Measurements from ENCODE around the gene VPS37C. TPM values are rescaled to one million over a fixed set of nuclear protein-coding genes. Genes with fewer than 3 reads are reported as not detected.

The VPS37C gene
- total and polyA plus RNA-seq, 9 of the 15 experiments (the other 6 are each of a cell fraction or from before 2014, with no cell fraction given): 0.62 to 29.8 (median 11.5) TPM

DNA sequence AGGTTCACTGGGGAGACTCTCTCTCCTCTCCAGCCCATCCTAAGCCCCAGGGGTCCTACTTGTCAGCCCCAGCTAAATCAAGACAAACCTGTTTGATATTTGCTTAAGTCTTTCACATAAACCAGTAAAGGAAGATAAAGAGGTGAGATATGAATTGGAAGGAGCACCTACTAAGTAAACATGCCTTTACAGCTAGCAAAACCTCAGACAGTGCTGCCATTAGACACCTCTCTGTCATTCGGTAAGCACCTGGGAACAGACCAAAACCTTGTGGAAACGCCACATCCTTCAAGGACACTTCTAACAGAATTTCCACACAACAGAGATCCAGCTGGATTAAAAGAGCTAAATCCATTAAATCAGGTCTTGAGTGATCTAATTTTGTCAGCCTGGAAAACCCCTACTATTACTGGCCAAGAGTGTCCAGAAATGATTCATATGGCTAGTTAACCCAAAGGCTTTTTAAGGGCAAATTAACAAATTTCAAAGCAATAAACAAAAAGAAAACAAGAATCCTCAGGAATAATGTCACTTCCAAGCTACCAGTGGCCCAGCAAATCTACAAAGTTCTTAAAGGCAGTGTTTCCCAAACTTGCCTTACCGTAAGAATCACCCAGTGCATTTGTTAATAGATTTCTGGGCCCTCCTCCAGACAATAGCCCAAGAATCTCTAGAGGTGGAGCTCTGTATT lies 2.4 kb downstream of the VPS37C start:
- 52% methylated on average over 3 of the region's 3 CpGs for WGBS (ENCODE audit: insufficient coverage, low coverage, missing lambda C conversion rate)
- Histone ChIP-seq H3K4me1 (replicated peaks in 1 of 2; ENCODE audit: control insufficient read depth in 2 of 2, insufficient read depth in 2 of 2, low read length in 2 of 2) (peaks cover 14 to 19% of the 10 kb centered on the region in 2 experiments), H3K4me2 (ENCODE audit: insufficient read depth, low read length) (no peak overlapping the region), H3K79me2 (ENCODE audit: control insufficient read depth, insufficient read depth, low read length) (peaks cover 63% of the 10 kb centered on the region), H3K27ac (ENCODE audit: extremely low read depth, low read depth, low read length) (no peak overlapping the region), H3K9ac (ENCODE audit: insufficient read depth in 1 of 2, low read depth in 2 of 2, low read length in 2 of 2) (no peak overlapping the region), H2AFZ (ENCODE audit: low read depth, low read length) (no peak overlapping the region), H3K27me3 (ENCODE audit: control insufficient read depth in 2 of 2, insufficient read depth in 2 of 2, low read length in 2 of 2) (no peaks in the 10 kb centered on the region), H3K36me3 (ENCODE audit: control insufficient read depth, insufficient read depth, low read length) (peaks cover 25% of the 10 kb centered on the region; the same call in 1 of the 3 replicates), H4K20me1 (replicated peaks; ENCODE audit: control insufficient read depth, insufficient read depth, low read length) (no peaks in the 10 kb centered on the region), H3K4me3 (no peak overlapping the region), H3K9me3 (replicated peaks; ENCODE audit: control insufficient read depth, insufficient read depth, low read depth, low read length) (peaks cover 3% of the 10 kb centered on the region; the same call in 1 of the 2 replicates), H3K9me1 (ENCODE audit: control insufficient read depth, insufficient read depth, low read length) (no peaks in the 10 kb centered on the region)
- in situ Hi-C loops (cut with MboI) (no loop called here), intact Hi-C loops (cut with micrococcal nuclease) (no loop called here)
- ATAC-seq (no peak), FAIRE-seq (no peak), DNase-seq (ENCODE audit: extremely low read depth in 1 of 4, low spot score in 3 of 4) (no peak)
- ChIA-PET POLR2A (interaction anchor here (0.8 kb wide), 3 partner anchors 11 to 414 kb away, joined by 3 read pairs; no protein-coding TSS in a partner anchor), CTCF (ENCODE audit: low intra/inter-chr PET ratio) (no interaction called here)
- BruUV-seq (replicated peaks): no TSS peak
- TF ChIP-seq NFYB (IDR thresholded peaks at IDR 0.05; ENCODE audit: extremely low read depth, insufficient read length) (no peak), SIX5 (IDR thresholded peaks at IDR 0.05; ENCODE audit: borderline replicate concordance in 1 of 2, insufficient read depth in 1 of 2, low read depth in 1 of 2, low read length in 2 of 2) (no peak), ESRRB (CRISPR knock-in tag; IDR thresholded peaks at IDR 0.05; ENCODE audit: borderline replicate concordance) (no peak), CEBPG (CRISPR knock-in tag; IDR thresholded peaks at IDR 0.05) (no peak), CEBPG (tag; conservative IDR thresholded peaks at IDR 0.05 in 1 of 2, IDR thresholded peaks at IDR 0.05 in 1 of 2) (no peak), TSC22D4 (tag; IDR thresholded peaks at IDR 0.05) (no peak), PHF21A (IDR thresholded peaks at IDR 0.05; ENCODE audit: borderline replicate concordance, low read depth) (no peak), POLR2A (conservative IDR thresholded peaks at IDR 0.05) (no peak)
- TF ChIP-seq, protein P1, sequence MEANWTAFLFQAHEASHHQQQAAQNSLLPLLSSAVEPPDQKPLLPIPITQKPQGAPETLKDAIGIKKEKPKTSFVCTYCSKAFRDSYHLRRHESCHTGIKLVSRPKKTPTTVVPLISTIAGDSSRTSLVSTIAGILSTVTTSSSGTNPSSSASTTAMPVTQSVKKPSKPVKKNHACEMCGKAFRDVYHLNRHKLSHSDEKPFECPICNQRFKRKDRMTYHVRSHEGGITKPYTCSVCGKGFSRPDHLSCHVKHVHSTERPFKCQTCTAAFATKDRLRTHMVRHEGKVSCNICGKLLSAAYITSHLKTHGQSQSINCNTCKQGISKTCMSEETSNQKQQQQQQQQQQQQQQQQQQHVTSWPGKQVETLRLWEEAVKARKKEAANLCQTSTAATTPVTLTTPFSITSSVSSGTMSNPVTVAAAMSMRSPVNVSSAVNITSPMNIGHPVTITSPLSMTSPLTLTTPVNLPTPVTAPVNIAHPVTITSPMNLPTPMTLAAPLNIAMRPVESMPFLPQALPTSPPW (CRISPR knock-in tag; IDR thresholded peaks at IDR 0.05): no peak
